Testis (tissue), 5 donors: ENCODE results near the gene VPS37C. TPM values are rescaled to one million over a fixed set of nuclear protein-coding genes. Genes with fewer than 3 reads are reported as not detected.
"Not testable (repeated sequence)": the region's sequence is repeated elsewhere in the genome, so short reads cannot be mapped to it uniquely, and the experiment has no call there.

Experiments
- DNase-seq: peaks from one replicate; pipeline ENCODE4 v3.0.0-alpha.2; 2019
- H3K27ac ChIP-seq, 2 donors: fragments of 200-600 bp; sonication (generic); one replicate each; pipeline ENCODE4 v1.5.1; 2019
- H3K27me3 ChIP-seq: fragments of 200-600 bp; sonication (generic); one replicate; pipeline ENCODE4 v1.5.1; 2019
- H3K36me3 ChIP-seq: fragments of 200-600 bp; sonication (generic); one replicate; pipeline ENCODE4 v1.5.1; 2017; ENCODE audit warnings: low read depth; ENCODE audit errors: missing control alignments
- H3K4me1 ChIP-seq: fragments of 200-600 bp; sonication (generic); one replicate; pipeline ENCODE4 v1.5.1; 2019
- H3K4me3 ChIP-seq, 2 donors: fragments of 200-600 bp; sonication (generic); one replicate each; pipeline ENCODE4 v1.5.1; 2017 to 2019
- H3K9me3 ChIP-seq: fragments of 200-600 bp; sonication (generic); one replicate; pipeline ENCODE4 v1.5.1; 2017
- CTCF ChIP-seq, 3 experiments: fragments of 450-650 bp in 2 of 3; fragments of 200-600 bp in 1 of 3; sonication (generic) in 1 of 3; IDR thresholded peaks; one replicate each; pipeline ENCODE4 v1.5.1; 2016 to 2019; ENCODE audit warnings: antibody characterized with exemption in 3 of 3, mild to moderate bottlenecking in 2 of 3, moderate library complexity in 1 of 3
- POLR2A ChIP-seq: fragments of 450-650 bp; IDR thresholded peaks from one replicate; pipeline ENCODE4 v1.6.1; 2017; ENCODE audit warnings: antibody characterized with exemption, mild to moderate bottlenecking, moderate library complexity
- WGBS, 2 donors: methylation state at CpG; one replicate each; pipeline ENCODE4 v1.1.5; 2018; 5-methylcytosine and 5-hydroxymethylcytosine counted together
- intact Hi-C: fragments of 100-400 bp; cut with DNase I; formaldehyde crosslinking; loops from one replicate; pipeline ENCODE4 v1.15.1; 2023; ENCODE audit warnings: low total_unique reads
- long read RNA-seq, 2 donors: transcript quantifications; one replicate each; lab custom pipeline, GENCODE V29; 2026
- polyA plus RNA-seq: library from polyadenylated mRNA; stranded (reverse); fragments of 350-450 nt; fragmentation: Illumina TruSeq; extraction: RNeasy Lipid Tissue Mini Kit (QIAGEN cat#74804); gene quantifications from one replicate; pipeline ENCODE4 v1.2.3, GENCODE V29; 2014; ENCODE audit warnings: low read depth, low replicate concordance; ENCODE audit not compliant: insufficient read depth
- total RNA-seq, 2 donors: library from RNA; depleted of rRNA; stranded (reverse); fragments of >200 nt; gene quantifications; one replicate each; pipeline ENCODE4 v1.2.3, GENCODE V29; 2016

Gene VPS37C
- total RNA-seq (10 to 100 TPM; 29.1 to 31.0 TPM), polyA plus RNA-seq (36.9 TPM)
- long read RNA-seq, donor 1, transcript VPS37C-201 (5 exons, 2,865 nt), result major isoform, 15 of 18 reads
- long read RNA-seq, donor 1, partial matches to known transcripts, result 0 of 18 reads
- long read RNA-seq, donor 1, other reads (novel, unspliced or antisense), result 0 of 18 reads
- long read RNA-seq, donor 2, transcript VPS37C-201 (5 exons, 2,865 nt), result major isoform, 8 of 8 reads
- long read RNA-seq, donor 2, partial matches to known transcripts, result 0 of 8 reads
- long read RNA-seq, donor 2, other reads (novel, unspliced or antisense), result 0 of 8 reads

- DNase-seq, result peak; percentile 92
- Histone ChIP-seq H3K4me1 (peaks cover 27% of the 10 kb centered on the region), H3K27me3 (no peaks in the 10 kb centered on the region), H3K36me3 (no peaks in the 10 kb centered on the region), H3K9me3 (no peaks in the 10 kb centered on the region), H3K27ac (peak within 1 kb of the TSS; percentile 97 to 99), H3K4me3 (peak within 1 kb of the TSS; percentile 72 to 98)
- no peak for TF ChIP-seq POLR2A
- TF ChIP-seq CTCF (IDR thresholded peaks at IDR 0.05), result peak in 2 of 3 experiments; percentile 13 to 29
- 0% methylated on average over 6 to 70 of the region's 85 CpGs for WGBS, 2 donors
- intact Hi-C loops, result no loop called here
Measured at GRCh38 chr11:61161190-61162091, at the start of gene VPS37C. TSS of gene VPS37C (minus strand) at chr11:61161426. CDS start at chr11:61138829, 22,597 bp downstream.

- H3K4me3 ChIP-seq, intact Hi-C loops, H3K27me3 ChIP-seq, H3K36me3 ChIP-seq, H3K9me3 ChIP-seq, H3K27ac ChIP-seq, DNase-seq, H3K4me1 ChIP-seq: not testable (repeated sequence)
- no CpG with 5 or more reads among the region's 6 CpGs for WGBS, 2 donors
Measured at GRCh38 chr11:61210629-61211028, 49.4 kb upstream of the VPS37C start.

GRCh38 chr11:61207636-61208310, 46.5 kb upstream of the VPS37C start:
- H3K36me3 ChIP-seq, H3K4me3 ChIP-seq, DNase-seq, H3K9me3 ChIP-seq, H3K27me3 ChIP-seq, H3K4me1 ChIP-seq, H3K27ac ChIP-seq, intact Hi-C loops: not testable (repeated sequence)
- WGBS, 2 donors, result no CpG with 5 or more reads among the region's 9 CpGs

GRCh38 chr11:61204502-61205059, 43.4 kb upstream of the VPS37C start:
- H3K9me3 ChIP-seq, H3K4me1 ChIP-seq, DNase-seq, H3K27ac ChIP-seq, intact Hi-C loops, H3K36me3 ChIP-seq, H3K4me3 ChIP-seq, H3K27me3 ChIP-seq: not testable (repeated sequence)
- 79 to 81% methylated on average over 14 of the region's 14 CpGs for WGBS, 2 donors

- DNase-seq, H3K9me3 ChIP-seq, H3K36me3 ChIP-seq, H3K4me3 ChIP-seq, H3K27ac ChIP-seq, intact Hi-C loops, H3K4me1 ChIP-seq, H3K27me3 ChIP-seq: not testable (repeated sequence)
- whole genome bisulfite sequencing, 2 donors, result no CpG with 5 or more reads among the region's 5 CpGs
Measured at GRCh38 chr11:61203873-61204272, 42.6 kb upstream of the VPS37C start.

- intact Hi-C loops, H3K4me1 ChIP-seq, H3K27ac ChIP-seq, DNase-seq, H3K4me3 ChIP-seq, H3K9me3 ChIP-seq, H3K36me3 ChIP-seq, H3K27me3 ChIP-seq: not testable (repeated sequence)
- 73 to 75% methylated on average over 14 of the region's 18 CpGs for WGBS, 2 donors
Measured at GRCh38 chr11:61202950-61203746, 41.9 kb upstream of the VPS37C start, which contains the start of gene PGA3. TSS of gene PGA3 (plus strand) at chr11:61203515. CDS start at chr11:61203565, 50 bp downstream.
